Ecto neural progenitor cell (in vitro differentiated cells): ENCODE data around the gene ZSCAN10.
"Not testable (repeated sequence)": the region's sequence is repeated elsewhere in the genome, so short reads cannot be mapped to it uniquely, and the experiment has no call there.

Experiments
- DNase-seq: peaks from one replicate; pipeline ENCODE4 v3.0.0-alpha.2; 2018; ENCODE audit warnings: low spot score

ZSCAN10 gene

GRCh38 chr16:3098459-3099394 is at the start of gene ZSCAN10:
Gene ZSCAN10, minus strand, starts transcription at chr16:3099294. Its CDS starts 6,357 bp downstream, at chr16:3092937.
- DNase-seq: no peak

GRCh38 chr16:3148256-3149192 is 49.4 kb upstream of the ZSCAN10 start:
- DNase-seq: no peak

- no peak for DNase-seq
Measured at GRCh38 chr16:3147757-3148104, 48.6 kb upstream of the ZSCAN10 start.

- no peak for DNase-seq
Measured at GRCh38 chr16:3147046-3147756, 48.1 kb upstream of the ZSCAN10 start.

GRCh38 chr16:3145660-3146059 is 46.6 kb upstream of the ZSCAN10 start:
- DNase-seq: no peak

GRCh38 chr16:3145151-3145550 is 46.1 kb upstream of the ZSCAN10 start:
- DNase-seq: no peak

GRCh38 chr16:3144321-3144983 is 45.4 kb upstream of the ZSCAN10 start:
- DNase-seq: no peak

- no peak for DNase-seq
Measured at GRCh38 chr16:3143598-3144320, 44.7 kb upstream of the ZSCAN10 start.

GRCh38 chr16:3143189-3143588 is 44.1 kb upstream of the ZSCAN10 start:
- no peak for DNase-seq

GRCh38 chr16:3142770-3143169 is 43.7 kb upstream of the ZSCAN10 start:
- DNase-seq: no peak

GRCh38 chr16:3142327-3142726 is 43.2 kb upstream of the ZSCAN10 start:
- no peak for DNase-seq

- no peak for DNase-seq
Measured at GRCh38 chr16:3141781-3142311, 42.8 kb upstream of the ZSCAN10 start.

GRCh38 chr16:3140603-3141427 is 41.7 kb upstream of the ZSCAN10 start:
- no peak for DNase-seq

GRCh38 chr16:3139561-3139960 is 40.5 kb upstream of the ZSCAN10 start:
- DNase-seq: not testable (repeated sequence)

GRCh38 chr16:3138823-3139426 is 39.8 kb upstream of the ZSCAN10 start:
- DNase-seq: no peak

GRCh38 chr16:3138342-3138741 is 39.2 kb upstream of the ZSCAN10 start:
- DNase-seq: no peak

GRCh38 chr16:3137267-3137666 is 38.2 kb upstream of the ZSCAN10 start:
- DNase-seq: no peak

GRCh38 chr16:3135126-3135715 is 36.1 kb upstream of the ZSCAN10 start:
- DNase-seq: no peak
